HPDE6-E6E7 (cell line): Measurements from ENCODE around the gene KMT5B.

Source experiments
- DNase-seq: peaks from one replicate; pipeline ENCODE4 v3.0.0; 2011; ENCODE audit warnings: missing footprints; ENCODE audit errors: extremely low spot score

The KMT5B gene

DNA sequence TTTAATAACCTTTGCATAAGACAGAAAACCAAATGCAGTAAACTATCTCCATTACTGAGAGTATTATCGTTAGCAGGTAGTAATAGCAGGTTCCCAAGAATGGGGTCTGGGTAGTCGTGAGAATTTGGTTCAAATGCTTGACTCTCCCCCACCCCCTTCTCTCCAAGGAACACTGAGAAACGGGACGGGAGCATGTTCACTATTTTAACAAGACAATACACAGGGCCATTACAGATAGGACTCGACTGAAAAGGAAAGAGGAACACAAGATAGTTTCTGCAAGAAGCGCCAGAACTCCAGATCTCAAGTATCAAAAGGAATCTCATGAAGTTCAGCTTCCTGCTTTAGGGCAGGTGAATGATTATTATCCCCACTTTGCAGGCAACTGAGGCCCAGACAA is 27.0 kb downstream of the KMT5B start:
- DNase-seq = no peak

DNA sequence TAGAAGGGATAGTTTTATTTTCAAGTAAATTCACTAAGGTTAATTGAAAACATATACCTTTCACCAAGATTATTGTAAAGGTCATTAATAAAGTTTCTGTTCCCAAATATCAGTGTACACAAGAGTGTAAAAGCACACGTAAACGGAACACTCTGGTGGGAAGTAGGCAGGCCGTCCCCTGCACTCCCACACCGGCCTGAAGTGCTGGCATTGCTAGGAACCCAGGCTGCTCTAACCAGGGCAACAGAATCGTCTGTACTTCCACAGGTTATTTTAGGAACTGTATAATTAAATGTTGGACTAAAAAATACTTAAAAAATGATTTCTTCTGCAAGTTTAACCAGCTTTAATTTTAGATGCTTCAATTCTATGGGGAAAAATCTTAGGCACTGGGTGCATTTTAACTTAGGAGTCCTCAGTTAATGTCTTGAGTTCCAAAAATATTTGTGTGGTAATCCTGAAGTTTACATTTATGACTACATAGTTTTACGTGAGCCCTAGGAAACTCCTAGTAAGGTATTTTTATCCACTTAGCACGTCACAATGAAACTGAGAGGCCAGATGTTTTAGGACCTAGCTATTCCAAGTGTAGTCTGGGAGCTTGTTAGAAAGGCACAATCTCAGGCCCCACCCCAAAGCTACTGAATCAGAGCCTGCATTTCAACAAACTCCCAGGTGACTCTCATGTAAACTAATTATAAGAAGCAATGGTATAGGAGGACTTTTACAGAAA is 31.2 kb downstream of the KMT5B start:
- no peak for DNase-seq

DNA sequence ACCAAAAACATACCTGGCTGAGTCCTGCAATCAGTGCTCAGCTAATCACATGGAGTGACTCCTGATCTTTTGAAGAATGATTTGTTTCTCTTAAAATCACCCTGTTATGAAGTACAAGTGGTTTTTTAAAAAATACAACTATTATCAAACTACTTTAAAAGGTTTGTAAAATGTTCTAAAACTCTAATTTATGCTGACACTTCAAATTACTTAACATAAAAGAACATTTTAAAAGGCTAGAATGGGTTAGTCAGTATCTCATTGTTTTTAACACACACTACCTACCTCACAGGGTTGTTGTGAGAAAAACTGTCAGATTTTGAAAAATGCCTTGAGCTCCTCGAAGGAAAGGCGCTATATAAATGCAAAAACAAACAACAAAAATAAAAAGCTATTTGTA is 33.2 kb downstream of the KMT5B start:
- DNase-seq = no peak

DNA sequence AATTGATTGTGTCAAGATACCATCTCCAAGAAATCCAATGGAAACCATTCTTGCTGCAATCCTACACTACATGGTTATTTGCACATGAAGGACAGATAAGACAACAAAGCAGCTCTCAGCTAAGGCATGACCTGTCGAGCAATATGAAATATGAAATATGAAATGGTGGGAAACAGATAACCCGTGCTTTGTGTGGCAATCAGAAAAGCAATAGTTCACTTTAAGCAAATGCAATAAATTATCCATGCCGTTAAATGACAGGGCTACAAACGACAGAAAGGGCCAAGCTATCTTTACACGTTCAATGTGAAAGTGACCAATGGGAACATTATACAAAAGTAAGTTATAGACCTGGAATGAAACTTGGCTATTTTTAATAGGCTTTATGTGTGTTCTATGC is 35.2 kb downstream of the KMT5B start:
- DNase-seq = no peak

DNA sequence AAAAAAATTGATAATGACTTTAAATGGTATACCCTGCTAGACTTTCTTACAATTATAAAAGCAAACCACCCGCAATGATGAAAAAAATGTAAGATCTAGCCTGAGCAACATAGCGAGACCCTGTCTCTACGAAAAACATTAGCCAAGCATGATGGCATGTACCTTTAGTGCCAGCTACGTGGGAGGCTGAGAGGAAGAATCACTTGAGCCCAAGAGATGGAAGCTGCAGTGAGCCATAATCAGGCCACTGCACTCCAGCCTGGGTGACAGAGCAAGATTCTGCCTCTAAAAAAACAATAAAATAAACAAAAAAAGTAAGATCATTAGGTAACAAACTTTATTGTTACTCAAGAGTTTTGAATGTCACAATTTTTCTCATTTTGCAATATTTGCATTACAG is 39.2 kb downstream of the KMT5B start:
- no peak for DNase-seq

DNA sequence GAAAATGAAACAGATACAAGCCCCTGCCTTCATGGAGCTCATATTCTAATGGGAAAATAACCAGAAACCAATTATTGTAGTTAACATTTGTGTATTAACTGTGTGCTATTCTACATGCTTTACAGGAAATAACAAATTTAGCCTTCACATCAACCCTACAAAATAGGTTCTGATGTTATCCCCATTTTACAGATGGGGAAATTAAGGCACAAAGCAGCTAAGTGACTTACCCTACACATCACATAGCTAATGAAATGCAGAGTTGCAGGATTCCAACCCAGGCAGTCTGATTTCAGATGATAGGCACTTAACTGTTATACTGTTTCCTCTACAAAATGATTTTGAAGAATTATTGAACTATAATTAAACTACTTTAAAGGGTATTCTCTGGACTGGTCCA is 43.7 kb downstream of the KMT5B start:
- DNase-seq = no peak

DNA sequence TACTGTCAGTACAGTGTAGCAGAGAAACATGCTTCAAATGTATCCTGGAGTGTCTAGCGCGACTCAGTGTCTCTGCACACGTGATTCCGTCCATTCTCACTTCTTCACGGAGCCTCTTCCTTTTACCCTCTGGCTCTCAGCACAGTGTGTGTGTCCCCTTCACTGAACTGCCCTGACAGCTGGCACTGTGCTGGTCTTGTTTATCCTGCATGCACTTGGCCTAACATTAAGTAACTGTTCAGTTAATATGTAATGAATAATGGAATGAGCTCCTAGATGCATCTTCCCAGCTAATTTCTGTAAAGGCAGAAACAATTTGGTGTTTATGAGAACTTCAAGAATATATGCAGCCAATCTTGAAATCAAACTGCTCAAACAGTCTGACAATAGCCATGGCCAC is 44.4 kb downstream of the KMT5B start:
- DNase-seq = no peak

DNA sequence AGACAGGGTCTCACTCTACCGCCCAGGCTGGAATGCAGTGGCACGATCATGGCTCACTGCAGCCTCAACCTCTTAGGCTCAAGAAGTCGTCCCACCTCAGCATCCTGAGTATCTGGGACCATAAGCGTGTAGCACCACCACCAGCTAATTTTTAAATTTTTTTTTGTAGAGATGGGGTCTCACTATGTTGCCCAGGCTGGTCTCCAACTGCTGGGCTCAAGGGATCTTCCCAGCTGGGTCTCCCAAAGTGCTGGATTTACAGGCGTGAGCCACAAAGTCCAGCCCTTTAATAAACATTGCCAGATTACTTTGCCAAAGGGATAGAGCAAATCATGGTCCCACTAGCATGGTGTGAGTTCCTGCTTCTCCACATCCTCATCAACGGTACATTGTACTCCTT is 45.6 kb downstream of the KMT5B start:
- DNase-seq = no peak

DNA sequence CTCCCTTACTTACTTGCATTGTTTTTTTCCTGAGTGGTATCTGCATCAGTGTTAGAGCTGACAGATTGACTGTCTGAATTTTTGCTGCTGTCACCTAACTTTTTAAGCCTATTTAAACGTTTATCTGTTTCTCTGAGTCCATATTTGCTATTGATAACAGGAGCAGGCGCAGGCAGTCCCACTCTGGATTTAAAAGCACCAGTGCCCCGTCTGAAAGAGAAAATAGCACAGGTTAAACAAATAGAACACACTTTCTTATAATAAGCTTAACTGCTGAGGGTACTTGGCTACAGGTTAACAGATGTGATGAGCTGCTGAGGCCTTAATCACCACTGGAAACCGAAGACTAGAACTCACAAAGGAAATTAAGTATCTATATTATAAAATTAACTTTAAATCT is 46.1 kb downstream of the KMT5B start:
- no peak for DNase-seq

DNA sequence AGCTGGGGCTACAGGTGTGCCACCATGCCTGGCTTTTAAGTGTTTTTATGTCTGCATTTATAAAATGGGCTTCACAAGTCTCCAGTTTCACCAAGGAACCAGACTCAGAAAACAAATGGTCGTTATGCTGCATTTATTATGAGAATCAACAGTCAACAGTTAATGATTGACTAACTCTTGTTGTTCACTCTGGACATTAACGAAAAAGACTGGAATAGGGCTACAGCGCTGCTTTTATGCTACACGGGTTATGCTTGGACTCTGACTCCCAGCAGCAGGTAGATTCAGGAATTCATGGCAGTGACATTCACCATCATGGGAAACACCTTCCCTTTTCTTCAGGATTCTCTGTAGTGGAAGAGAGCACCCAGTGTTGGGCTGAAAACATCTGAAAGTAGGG is 47.5 kb downstream of the KMT5B start:
- DNase-seq = no peak

DNA sequence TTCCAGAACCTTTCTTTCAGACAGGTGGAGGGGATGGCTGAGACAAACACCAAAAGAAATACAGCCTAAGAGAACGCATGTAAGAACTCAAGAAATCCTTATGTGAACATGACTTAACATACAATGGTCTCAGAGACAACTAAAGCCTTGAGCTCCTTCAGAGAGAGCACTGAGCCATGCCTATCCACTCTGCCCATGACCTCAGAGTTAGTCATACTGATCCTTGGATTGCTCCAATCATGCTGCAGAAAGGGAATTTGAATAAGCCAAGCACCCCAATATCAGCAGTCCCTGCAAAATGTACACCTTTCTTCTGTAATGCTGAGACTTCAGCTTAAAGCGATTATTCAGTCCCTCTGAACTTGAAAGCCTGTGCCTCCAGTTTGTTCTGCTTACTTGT is 48.7 kb downstream of the KMT5B start:
- peak; percentile 52 for DNase-seq

DNA sequence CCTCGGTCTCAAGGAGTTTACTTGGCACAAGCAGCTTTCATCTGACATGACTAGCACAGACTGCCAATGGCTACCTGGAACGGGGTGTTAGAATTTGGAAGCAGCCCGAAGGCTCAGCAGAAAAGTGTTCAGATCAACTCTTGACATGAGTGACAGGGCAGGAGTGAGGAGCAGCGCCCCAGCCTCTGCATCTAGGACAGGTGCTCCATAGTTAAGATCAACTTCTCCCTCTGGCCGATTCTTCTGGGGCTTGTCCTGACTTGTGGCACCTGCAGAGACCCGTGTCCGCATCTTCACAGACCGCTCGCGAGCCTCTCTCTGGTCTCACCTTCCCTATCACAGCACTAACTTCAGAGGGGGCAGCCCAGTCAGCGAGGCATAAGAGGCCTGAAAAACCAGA is 49.4 kb downstream of the KMT5B start:
- no peak for DNase-seq

DNA sequence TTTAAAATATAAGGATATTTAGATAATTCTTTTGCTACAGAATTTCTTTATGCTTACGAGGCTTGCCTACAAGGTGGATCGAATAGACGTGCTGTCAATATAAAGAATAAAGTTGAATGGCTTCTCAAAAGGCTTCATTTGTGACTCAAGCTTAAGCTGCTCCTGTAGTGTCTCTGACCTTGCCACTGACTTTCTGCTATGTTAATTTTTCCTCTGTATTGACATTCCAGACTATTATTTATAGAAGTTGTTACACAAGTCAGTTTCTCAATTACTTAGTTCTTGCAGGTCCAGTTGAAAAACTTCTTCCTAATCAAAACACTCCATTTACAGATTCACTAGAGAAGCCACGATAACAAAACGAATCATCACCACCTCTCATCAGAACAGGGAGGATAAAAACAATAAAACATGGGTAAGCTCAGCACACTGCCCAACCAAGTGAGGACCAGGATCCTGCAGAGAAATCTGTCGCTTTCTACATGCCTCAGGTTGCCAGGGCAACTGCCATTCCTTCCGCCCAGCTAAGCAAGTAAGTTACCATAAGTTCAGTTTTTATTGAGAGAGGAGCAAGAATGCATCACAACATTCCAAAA is 52.9 kb downstream of the KMT5B start:
- no peak for DNase-seq

DNA sequence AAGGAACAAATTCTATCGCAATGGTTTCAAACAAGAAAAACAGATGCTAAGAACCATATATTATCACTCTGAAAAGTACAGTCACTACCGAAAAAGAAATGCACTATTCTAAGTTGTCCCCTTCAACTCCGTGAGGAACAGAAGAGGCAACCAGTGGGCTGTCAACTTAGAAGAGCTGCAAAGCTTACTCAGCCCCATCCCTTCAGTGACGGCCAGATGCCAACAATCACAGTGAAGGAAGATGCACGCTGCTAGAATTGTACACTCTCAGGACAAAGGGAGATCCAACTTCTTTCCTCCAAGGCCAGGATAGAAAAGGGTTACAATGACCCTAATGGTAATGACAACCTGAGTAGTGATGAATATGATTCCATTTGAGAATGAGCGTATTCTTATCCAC is 53.4 kb downstream of the KMT5B start:
- no peak for DNase-seq

DNA sequence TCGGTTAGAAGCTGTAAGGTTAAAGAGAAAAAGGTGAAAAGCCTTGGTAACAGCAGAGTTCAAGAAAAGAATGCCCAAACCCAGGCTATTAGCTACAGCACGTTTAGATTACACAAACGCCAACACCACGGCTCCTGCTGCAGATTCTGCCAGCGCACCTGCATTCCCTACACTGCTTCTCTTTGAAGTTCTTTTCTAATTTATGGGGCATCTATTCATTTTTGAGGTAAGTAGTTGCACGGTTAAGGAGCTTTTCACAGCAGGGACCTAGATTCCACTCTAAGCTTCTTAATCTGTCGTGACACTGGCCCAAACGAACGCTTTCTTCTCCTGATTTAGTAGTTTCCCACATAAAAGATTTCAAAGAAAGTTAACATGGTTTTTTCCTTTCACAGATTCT is 53.9 kb downstream of the KMT5B start:
- DNase-seq = no peak

DNA sequence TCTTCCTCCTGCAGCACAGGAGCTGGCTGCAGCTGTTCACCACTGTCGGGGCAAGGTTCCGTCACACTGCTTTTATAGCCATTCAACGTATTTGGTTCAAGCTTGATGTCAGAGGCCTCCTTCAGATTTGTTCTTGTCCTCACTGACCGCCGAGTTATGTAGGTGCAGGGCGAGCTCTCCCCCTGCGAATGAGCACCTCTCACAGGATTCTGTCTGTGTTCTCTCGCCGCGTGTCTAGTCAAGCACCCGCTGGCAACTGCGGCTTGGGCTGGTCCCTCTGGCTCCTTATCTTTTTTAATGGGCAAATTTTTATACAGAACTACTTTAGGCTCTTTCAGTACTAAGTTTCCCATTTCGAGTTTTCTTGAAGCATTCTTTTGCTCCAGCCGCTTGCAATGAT is 54.5 kb downstream of the KMT5B start:
- DNase-seq = no peak

DNA sequence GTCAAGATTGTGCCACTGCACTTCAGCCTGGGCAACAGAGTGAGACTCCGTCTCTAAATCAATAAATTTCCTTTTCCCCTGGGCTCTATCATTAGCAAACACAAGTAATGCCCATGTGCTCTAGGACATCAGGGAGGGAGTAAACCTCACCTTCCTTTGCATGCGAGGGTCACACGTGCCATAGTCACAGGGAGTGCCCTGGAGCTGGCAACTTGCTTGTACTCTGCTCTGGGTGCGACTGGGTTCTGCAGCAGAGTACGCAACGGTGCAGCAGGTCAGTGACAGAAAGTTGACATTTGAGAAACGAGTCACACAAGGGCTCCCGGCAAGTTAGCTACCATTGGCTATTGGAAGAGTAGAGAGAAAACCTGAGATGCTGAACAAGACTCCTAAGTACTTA is 59.4 kb downstream of the KMT5B start:
- DNase-seq = no peak

DNA sequence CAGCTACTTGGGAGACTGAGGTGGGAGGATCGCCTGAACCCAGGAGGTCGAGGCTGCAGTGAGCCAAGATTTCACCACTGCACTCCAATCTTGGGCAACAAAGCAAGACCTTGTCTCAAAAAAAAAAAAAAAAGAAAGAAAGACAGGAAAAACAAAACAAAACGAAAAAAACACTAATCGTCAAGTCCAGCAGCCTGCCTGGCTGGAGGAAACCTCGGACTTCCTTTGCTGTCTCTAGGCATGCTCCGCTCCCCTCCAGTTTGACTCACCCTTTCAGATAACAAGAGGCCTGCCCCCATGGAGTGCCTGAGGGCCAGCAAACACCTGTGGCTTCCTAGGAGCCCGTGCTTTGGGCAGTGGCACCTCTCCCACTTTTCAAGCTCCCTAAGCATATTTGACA is 63.1 kb downstream of the KMT5B start:
- peak; percentile 61 for DNase-seq

DNA sequence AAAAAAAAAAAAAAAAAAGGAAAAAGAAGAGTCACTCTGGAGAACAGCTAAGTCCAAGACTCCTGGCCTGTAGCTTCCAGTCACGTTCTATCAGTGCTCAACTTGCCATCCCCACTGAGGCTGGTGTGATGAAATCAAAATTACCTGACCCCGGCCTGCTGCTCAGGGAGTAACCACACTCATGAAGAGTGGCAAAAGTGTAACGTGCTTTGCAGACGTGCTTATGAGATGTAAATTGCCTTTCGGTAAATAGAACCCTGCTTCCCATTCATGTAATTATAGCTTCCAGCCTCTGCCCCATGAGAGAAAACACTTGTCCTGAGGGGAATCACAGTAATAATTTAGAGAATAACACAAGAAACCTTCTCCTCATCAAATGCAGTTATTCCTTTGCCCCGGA is 63.7 kb downstream of the KMT5B start:
- no peak for DNase-seq

DNA sequence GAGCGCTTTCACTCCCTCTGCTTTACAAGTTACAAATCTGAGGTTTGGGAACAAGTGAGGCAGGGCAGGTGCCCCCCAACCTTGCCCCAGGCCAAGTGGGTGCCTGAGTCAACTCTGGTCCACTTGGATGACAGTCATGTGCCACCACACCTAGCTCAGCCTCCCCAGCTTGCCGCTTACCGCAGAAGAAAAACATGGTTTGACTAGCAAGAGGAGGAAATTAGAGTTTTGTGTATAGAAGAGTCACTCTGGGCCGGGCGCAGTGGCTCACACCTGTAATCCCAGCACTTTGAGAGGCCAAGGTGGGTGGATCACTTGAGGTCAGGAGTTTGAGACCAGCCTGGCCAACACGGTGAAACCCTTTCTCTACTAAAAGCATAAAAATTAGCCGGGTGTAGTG is 64.2 kb downstream of the KMT5B start:
- no peak for DNase-seq

DNA sequence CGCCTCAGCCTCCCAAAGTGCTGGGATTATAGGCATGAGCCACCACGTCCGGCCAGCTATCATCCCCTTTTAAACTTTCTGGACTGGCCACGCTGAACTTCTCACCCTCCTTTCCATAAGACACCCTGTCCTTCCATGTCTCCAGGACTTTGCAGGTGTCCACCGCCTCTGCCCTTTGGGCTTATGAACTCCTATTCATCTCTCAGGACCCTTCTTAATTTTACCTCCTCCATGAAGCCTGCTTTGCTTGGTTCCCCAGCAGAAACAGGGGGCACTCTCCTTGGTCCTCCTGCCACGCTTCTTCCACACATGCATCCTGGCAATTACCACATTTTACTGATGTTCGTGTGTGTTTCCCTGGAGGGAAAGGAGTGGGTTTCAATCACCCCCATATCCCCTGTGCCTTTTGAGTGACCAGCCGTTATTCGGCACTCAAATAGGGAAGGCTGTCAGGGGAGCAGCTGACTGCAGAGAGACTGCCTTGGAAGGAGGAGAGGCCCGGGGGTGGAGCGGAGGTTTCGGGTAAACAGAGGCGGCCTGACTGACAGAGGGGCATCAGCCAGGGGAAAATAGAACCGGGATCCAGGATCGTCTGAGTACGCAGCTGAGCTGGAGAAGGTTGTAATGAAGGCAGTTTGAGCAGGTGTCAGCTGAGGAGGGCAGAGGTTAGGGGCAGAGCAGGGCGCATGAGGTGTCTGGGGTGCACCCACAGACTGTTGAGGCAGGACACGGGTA is 64.9 kb downstream of the KMT5B start:
- DNase-seq = no peak

DNA sequence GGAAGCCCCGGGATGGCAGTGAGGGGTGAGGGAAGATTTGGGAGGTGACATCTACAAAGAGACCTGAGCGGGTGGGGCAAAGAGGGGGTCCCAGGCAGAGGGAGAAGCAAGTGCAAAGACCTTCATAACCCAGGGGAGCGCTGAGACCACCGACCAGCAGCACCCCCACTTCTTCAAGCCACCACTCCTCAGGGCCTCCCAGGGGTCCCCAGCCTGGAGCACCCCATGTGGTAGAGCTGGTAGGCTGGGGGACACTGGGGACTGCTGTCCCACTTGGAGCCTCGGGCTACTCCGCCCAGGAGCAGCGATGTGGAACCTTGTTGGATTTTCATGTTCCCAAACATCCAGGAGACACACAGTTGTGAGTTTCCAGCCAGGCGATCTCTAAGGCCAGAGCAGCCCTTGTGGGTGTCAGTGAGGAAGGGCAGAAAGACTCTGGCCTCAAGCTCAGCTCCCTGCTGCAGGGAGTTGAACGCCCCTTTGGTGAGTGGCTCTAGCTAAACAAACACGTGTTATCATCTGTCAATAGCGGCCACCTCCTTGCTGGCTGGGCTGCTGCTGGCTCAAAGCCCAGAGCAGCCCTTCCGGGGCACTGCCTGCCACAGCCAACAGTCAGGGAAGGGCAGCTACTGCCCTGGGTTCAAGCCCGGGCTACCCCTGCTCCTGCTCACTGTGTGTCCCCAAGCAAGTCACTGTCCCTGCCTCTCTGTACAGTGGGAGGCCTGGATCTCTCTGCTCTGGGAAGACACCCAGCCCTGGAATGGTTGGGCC is 66.2 kb downstream of the KMT5B start:
- peak; percentile 51 for DNase-seq
